Type B pancreatic cell (in vitro differentiated cells): ENCODE results near the gene PARP11. TPM values are rescaled to one million over a fixed set of nuclear protein-coding genes. Genes with fewer than 3 reads are reported as not detected.
A peak's percentile ranks its signal among the peaks of the same experiment; 100 is the strongest.

Experiments
- DNase-seq: peaks from one replicate; pipeline ENCODE4 v3.0.0; 2021; ENCODE audit warnings: mixed read lengths; ENCODE audit not compliant: unreplicated experiment; ENCODE audit errors: extremely low spot score
- H3K27ac Mint-ChIP-seq: 2 replicates; pipeline ENCODE4 v1.8.0; 2021; ENCODE audit warnings: mild to moderate bottlenecking, mixed read lengths
- H3K27me3 Mint-ChIP-seq: 2 replicates; pipeline ENCODE4 v1.8.0; 2021; ENCODE audit warnings: mixed read lengths
- H3K36me3 Mint-ChIP-seq: 2 replicates; pipeline ENCODE4 v1.8.0; 2021; ENCODE audit warnings: mixed read lengths
- H3K4me1 Mint-ChIP-seq: one replicate; pipeline ENCODE4 v1.8.0; 2021; ENCODE audit warnings: mixed read lengths; ENCODE audit not compliant: unreplicated experiment
- H3K4me3 Mint-ChIP-seq: 2 replicates; pipeline ENCODE4 v1.8.0; 2021; ENCODE audit warnings: mild to moderate bottlenecking, mixed read lengths
- H3K9me3 Mint-ChIP-seq: 2 replicates; pipeline ENCODE4 v1.8.0; 2021; ENCODE audit warnings: mixed read lengths
- total RNA-seq: library from RNA; stranded (reverse); gene quantifications from 2 replicates; pipeline ENCODE4 v1.2.1, GENCODE V29; 2021; ENCODE audit warnings: low replicate concordance
- TF ChIP-seq, protein P1 (sequence below): fragments of 200-600 bp; sonication (generic); conservative IDR thresholded peaks from 2 replicates; pipeline ENCODE4 v1.5.0; 2021; ENCODE audit warnings: antibody characterized with exemption, mild to moderate bottlenecking

Gene PARP11
- total RNA-seq, 1 donor from 2014 or later = 14.4 TPM

- Mint-ChIP-seq H3K4me1 (peaks cover 11% of the 10 kb centered on the region), H3K9me3 (no peaks in the 10 kb centered on the region), H3K27me3 (no peaks in the 10 kb centered on the region), H3K36me3 (no peaks in the 10 kb centered on the region), H3K27ac (peak overlapping the region; percentile 93), H3K4me3 (peak overlapping the region; percentile 21)
- DNase-seq = no peak
- TF ChIP-seq, protein P1, sequence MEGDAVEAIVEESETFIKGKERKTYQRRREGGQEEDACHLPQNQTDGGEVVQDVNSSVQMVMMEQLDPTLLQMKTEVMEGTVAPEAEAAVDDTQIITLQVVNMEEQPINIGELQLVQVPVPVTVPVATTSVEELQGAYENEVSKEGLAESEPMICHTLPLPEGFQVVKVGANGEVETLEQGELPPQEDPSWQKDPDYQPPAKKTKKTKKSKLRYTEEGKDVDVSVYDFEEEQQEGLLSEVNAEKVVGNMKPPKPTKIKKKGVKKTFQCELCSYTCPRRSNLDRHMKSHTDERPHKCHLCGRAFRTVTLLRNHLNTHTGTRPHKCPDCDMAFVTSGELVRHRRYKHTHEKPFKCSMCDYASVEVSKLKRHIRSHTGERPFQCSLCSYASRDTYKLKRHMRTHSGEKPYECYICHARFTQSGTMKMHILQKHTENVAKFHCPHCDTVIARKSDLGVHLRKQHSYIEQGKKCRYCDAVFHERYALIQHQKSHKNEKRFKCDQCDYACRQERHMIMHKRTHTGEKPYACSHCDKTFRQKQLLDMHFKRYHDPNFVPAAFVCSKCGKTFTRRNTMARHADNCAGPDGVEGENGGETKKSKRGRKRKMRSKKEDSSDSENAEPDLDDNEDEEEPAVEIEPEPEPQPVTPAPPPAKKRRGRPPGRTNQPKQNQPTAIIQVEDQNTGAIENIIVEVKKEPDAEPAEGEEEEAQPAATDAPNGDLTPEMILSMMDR = no peak
Measured at GRCh38 chr12:3896356-3896755, 23.2 kb upstream of the PARP11 start.

DNA sequence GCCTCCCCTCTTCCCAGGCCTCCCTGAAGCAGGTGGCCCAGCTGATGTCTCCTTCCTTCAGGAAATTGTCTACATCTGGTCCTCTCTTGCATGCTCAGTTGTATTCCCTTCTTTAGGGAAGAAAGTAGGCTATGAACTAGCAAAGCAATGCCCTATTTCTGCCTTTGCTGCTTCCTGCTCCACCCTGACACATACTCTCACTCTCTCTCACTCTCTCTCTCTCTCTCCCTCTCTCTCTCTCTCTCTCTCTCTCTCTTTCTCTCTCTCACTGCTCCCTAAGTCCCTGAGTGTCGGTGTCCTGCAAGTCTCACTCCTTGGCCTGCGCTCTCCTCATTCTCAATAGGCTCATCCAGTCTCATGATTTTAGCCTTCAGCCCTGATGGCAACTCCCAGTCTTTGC, 19.4 kb upstream of the PARP11 start:
- no peaks in the 10 kb centered on the region for H3K36me3 Mint-ChIP-seq
- DNase-seq = no peak
- H3K27ac Mint-ChIP-seq = no peak overlapping the region
- peaks cover 11% of the 10 kb centered on the region for H3K4me1 Mint-ChIP-seq
- H3K27me3 Mint-ChIP-seq = no peaks in the 10 kb centered on the region
- TF ChIP-seq, protein P1 = no peak
- H3K9me3 Mint-ChIP-seq = no peaks in the 10 kb centered on the region
- no peak overlapping the region for H3K4me3 Mint-ChIP-seq

DNA sequence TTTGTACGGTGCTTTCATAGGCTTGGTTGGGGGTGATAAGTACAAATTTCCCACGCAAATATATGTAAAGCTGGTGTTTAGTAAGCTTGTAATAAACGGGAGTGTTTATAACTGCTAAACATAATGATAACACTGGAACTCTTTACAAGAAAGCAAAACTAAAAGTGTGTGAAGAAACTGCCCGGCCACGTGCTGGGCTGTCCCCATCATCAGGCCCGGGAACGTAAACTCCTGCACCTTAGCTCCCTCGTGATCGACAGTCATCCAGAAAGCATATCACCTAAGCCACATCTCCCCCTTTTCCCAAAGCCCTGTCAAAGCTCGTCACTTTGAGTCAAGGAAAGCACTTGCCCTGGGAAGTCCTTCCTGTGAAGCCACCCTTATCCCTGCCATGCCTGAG, 18.0 kb upstream of the PARP11 start:
- TF ChIP-seq, protein P1 = no peak
- Mint-ChIP-seq H3K27me3 (no peaks in the 10 kb centered on the region), H3K27ac (no peak overlapping the region), H3K4me1 (no peaks in the 10 kb centered on the region), H3K36me3 (no peaks in the 10 kb centered on the region), H3K9me3 (no peaks in the 10 kb centered on the region), H3K4me3 (no peak overlapping the region)
- no peak for DNase-seq

- TF ChIP-seq, protein P1 = no peak
Measured at GRCh38 chr12:3888659-3889058, 15.5 kb upstream of the PARP11 start.

GRCh38 chr12:3885277-3886094, 12.3 kb upstream of the PARP11 start:
- DNase-seq = no peak
- Mint-ChIP-seq H3K9me3 (no peaks in the 10 kb centered on the region), H3K27me3 (peaks cover 3% of the 10 kb centered on the region), H3K27ac (no peak overlapping the region), H3K4me1 (peaks cover 4% of the 10 kb centered on the region), H3K36me3 (no peaks in the 10 kb centered on the region), H3K4me3 (no peak overlapping the region)
- TF ChIP-seq, protein P1 = peak; percentile 94

More at GRCh38 chr12:3888659-3889058, 15.5 kb upstream of the PARP11 start:
- Mint-ChIP-seq H3K9me3 (no peaks in the 10 kb centered on the region), H3K27ac (no peak overlapping the region), H3K4me1 (peaks cover 4% of the 10 kb centered on the region), H3K27me3 (peaks cover 3% of the 10 kb centered on the region), H3K36me3 (no peaks in the 10 kb centered on the region), H3K4me3 (no peak overlapping the region)
- DNase-seq = no peak
